Suprapubic skin (tissue), 4 donors: ENCODE measurements around the gene CCT8L2.
"Not testable (repeated sequence)": the region's sequence is repeated elsewhere in the genome, so short reads cannot be mapped to it uniquely, and the experiment has no call there.

Experiments used
- CTCF ChIP-seq, 2 donors: fragments of 200-600 bp in 1 of 2; fragments of 450-650 bp in 1 of 2; sonication (generic) in 1 of 2; IDR thresholded peaks; one replicate each; pipeline ENCODE4 v1.5.1; 2016 to 2019; ENCODE audit warnings: antibody characterized with exemption in 2 of 2, mild to moderate bottlenecking in 1 of 2, moderate library complexity in 1 of 2
- POLR2A ChIP-seq, 2 donors: fragments of 450-650 bp; IDR thresholded peaks; one replicate each; pipeline ENCODE4 v1.6.1; 2017; ENCODE audit warnings: antibody characterized with exemption in 2 of 2, mild to moderate bottlenecking in 2 of 2, moderate library complexity in 2 of 2
- POLR2AphosphoS5 ChIP-seq, 3 donors: sonication (generic); formaldehyde crosslinking; IDR thresholded peaks; one replicate each; pipeline ENCODE4 v1.6.1; 2017; ENCODE audit warnings: antibody characterized with exemption in 3 of 3

GRCh38 chr22:16560651-16561050 is 32.0 kb downstream of the CCT8L2 start:
- not testable (repeated sequence) for TF ChIP-seq CTCF, POLR2A, POLR2AphosphoS5 (IDR thresholded peaks at IDR 0.05)
